Hindlimb muscle (tissue), 1 donor: Measurements from ENCODE around the gene C19orf85. TPM values are rescaled to one million over a fixed set of nuclear protein-coding genes. Genes with fewer than 3 reads are reported as not detected.
"Not testable (repeated sequence)": the region's sequence is repeated elsewhere in the genome, so short reads cannot be mapped to it uniquely, and the experiment has no call there.

Source experiments
- DNase-seq: peaks from one replicate; pipeline ENCODE4 v3.0.0-alpha.2; 2013
- polyA plus RNA-seq: library from polyadenylated mRNA; unstranded; fragments of 120-200 nt; gene quantifications from one replicate; pipeline ENCODE4 v1.2.1, GENCODE V29; 2013; ENCODE audit not compliant: insufficient read length

The C19orf85 gene
- polyA plus RNA-seq, result not detected

DNA sequence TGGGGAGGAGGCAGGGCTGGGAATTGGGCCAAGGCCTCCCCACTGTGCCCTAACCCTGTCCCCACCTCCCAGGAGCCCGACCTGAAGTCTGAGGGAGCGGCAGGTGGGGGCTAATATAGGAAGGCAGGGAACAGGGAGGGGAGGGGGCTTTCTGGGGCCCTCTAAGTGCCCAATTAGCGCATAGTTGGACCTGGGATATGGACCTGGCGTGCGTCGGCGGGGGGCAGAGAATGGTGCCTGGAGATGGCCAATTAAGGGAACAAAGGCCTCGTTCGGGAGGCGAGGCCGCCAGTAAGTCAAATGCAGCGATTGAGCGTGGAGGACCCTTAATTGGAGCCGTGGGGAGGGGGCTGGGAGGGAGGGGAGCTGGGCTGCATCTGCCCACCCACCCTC lies at the start of gene C19orf85:
C19orf85 (minus strand) TSS at position 90 of the 393 bp plus-strand sequence. CDS start 197 bp downstream, outside the sequence.
- no peak for DNase-seq

- DNase-seq, result no peak
Measured at GRCh38 chr19:55508120-55508519, 43.6 kb upstream of the C19orf85 start.

GRCh38 chr19:55504981-55505380 lies 40.4 kb upstream of the C19orf85 start:
- DNase-seq, result no peak

- DNase-seq, result no peak
Measured at GRCh38 chr19:55504252-55504603, 39.7 kb upstream of the C19orf85 start.

GRCh38 chr19:55503502-55504251 lies 39.1 kb upstream of the C19orf85 start:
- peak; percentile 95 for DNase-seq

GRCh38 chr19:55503157-55503501 lies 38.6 kb upstream of the C19orf85 start:
- no peak for DNase-seq

- DNase-seq, result no peak
Measured at GRCh38 chr19:55502197-55502952, 37.8 kb upstream of the C19orf85 start.

DNA sequence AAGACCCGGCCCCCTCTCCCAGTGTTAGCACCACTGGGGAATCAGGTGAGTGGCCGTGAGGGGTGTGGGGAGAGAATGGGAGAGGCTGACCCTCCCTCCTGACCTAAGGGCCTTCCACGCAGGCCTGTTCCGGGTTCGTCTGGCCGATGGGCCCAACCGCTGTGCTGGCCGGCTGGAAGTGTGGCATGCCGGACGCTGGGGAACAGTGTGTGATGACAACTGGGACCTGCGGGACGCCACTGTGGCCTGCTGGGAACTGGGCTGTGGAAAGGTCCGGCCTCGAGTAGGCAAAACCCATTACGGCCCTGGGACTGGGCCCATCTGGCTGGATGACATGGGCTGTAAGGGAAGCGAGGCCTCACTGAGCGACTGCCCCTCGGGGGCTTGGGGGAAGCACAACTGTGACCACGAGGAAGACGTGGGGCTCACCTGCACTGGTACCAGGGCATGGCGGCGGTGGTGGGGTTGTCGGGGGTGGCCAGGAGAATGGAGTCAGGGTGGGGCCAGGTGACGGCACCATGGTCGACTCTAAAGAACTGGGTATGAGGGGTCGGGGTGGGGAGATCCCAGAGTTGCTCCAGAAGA lies 35.9 kb upstream of the C19orf85 start:
- DNase-seq, result no peak

DNA sequence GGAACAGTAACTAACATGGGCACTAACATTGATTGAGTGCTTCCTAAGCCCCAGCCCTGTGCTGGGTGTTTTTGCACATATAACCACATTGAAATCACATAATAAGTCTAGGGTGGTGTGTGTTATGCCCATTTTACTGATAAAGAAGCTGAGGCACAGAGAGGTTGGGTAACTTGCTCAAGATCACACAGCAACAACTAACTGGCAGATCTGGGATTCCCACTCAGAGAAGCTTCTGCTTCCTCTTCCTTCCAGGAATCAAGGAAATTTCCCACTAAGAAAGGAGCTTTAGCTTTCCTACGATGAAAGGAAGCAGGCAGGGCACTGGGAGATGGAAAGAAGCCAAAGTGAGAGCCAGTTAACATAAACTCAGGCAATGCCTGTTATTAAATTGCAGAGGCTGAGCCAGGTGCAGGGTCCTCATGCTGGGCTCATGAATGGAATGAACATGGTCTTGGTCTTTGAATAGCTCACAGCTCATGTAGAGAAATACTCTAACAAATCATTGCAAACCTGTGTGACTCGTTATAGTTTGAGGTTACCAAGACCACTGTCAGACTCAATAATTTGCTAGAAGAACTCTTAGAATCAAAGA lies 33.8 kb upstream of the C19orf85 start:
- no peak for DNase-seq

DNA sequence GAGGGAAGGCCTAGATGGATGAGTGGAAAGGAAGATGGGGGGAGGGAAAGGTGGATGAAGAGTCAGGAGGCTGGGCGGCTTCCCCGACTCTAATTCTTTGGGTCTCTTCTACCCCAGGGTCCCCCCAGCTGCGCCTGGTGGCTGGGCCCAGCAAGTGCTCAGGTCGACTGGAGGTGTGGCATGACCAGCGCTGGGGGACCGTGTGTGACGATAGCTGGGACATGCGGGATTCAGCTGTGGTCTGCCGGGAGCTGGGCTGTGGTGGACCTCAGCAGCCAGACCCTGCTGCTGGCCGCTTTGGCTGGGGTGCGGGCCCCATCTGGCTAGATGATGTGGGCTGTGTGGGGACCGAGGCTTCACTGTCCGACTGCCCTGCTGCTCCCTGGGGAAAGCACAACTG lies 33.2 kb upstream of the C19orf85 start:
- DNase-seq, result no peak

GRCh38 chr19:55496820-55497219 lies 32.3 kb upstream of the C19orf85 start:
- DNase-seq, result not testable (repeated sequence)

DNA sequence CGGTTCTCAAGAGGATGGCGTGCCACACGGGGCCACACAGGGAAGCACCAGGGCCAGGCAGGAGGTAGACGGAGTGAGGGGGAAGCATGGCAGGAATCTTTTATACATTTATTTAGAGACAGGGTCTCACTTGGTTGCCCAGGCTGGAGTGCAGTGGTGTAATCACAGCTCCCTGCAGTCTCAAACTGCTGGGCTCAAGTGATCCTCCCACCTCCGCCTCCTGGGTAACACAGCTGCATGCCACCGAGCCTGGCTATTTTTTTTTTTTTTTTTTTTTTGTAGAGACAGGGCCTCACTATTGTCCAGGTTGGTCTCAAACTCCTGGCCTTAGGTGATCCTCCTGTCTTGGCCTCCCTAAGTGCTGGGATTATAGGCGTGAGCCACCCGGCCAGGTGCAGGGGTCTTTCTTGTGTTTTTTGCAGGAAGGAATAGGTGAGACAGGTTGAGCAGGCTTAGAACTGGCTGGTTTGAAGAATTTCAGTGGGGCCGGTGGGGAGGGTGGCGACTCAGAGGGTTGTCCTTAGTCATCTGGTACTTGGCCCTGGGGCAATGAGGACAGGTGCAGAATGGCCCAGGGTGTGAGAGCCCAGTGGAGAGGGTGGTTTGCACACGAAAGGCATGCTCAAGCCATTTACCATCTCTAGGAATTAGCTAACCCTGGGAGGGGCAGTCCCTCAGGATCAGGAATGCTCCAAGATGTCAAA lies 31.2 kb upstream of the C19orf85 start:
- DNase-seq, result no peak

DNA sequence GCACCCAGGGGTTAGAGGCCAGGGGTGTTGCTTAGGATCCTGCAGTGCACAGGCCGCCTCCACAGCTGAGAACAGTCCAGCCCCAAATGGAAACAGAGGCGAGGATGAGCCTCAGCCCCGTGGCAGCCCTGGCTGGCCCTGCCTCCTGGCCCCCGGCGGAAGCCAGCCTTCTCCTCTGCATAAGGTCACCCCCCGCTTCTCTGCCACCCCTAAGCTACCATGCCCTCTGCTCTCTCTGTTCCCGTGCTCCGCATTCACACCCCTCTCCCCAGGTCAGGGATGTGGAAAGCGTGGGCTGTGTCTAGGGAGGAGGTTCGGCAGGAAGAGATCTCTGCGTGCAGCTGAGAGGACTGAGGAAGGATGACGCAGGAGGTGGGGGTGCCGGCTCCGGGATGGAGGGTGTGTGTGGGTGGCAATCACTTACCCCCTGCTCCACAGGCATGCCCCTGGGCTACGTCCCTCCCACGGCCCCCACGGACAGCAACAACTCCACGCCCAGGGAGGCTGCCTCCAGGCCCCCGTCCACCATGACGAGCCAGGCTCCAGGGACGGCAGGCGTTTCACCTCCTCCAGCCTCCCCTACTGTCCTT lies 29.7 kb upstream of the C19orf85 start:
- no peak for DNase-seq

DNA sequence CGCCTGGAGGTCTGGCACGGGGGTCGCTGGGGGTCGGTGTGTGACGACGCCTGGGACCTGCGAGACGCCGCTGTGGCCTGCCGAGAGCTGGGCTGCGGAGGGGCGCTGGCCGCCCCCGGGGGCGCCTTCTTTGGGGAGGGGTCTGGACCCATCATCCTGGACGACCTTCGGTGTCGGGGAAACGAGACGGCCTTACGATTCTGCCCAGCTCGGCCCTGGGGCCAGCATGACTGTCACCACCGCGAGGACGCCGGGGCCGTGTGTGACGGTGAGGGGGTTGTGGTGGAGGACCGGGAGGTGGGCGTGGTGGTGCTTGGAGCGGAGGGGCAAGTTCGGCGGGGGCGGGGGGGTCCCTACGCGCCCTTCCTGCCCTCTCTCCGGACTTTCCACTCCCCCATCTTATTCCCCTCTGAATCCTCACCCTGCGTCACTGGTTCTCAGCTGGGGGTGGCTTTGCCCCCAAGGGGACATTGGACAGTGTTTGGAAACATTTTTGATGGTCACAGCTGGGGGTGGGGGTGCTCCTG lies 29.2 kb upstream of the C19orf85 start:
- no peak for DNase-seq

DNA sequence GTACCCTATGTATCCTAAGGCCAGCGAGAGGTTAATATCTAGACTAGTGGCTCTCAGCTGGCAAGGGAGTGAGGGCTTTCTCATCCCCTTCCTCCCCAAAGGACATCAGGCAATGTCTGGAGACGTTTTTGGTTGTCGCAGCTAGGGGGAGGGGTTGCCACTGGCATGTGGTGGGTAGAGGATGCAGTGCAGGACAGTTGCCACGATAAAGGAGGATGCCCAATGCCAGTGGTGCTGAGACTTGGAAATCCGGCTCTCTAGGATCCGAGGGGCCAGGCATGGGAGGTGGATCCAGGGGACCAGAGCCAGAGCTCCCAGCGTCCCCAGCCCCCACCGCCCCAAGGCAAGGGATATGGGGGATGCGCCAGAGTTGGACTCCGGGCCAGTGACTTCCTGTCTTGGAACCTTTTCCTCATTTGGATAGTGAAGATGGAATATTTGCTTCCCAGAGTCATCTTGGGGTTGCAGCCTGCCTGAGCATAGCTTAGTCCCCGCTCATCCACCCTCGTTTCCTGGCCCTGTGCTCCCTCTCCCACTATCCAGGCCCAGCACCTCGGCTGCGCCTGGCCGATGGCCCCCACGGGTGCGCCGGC lies 28.6 kb upstream of the C19orf85 start:
- DNase-seq, result peak; percentile 71

- no peak for DNase-seq
Measured at GRCh38 chr19:55492362-55492944, 27.9 kb upstream of the C19orf85 start.

DNA sequence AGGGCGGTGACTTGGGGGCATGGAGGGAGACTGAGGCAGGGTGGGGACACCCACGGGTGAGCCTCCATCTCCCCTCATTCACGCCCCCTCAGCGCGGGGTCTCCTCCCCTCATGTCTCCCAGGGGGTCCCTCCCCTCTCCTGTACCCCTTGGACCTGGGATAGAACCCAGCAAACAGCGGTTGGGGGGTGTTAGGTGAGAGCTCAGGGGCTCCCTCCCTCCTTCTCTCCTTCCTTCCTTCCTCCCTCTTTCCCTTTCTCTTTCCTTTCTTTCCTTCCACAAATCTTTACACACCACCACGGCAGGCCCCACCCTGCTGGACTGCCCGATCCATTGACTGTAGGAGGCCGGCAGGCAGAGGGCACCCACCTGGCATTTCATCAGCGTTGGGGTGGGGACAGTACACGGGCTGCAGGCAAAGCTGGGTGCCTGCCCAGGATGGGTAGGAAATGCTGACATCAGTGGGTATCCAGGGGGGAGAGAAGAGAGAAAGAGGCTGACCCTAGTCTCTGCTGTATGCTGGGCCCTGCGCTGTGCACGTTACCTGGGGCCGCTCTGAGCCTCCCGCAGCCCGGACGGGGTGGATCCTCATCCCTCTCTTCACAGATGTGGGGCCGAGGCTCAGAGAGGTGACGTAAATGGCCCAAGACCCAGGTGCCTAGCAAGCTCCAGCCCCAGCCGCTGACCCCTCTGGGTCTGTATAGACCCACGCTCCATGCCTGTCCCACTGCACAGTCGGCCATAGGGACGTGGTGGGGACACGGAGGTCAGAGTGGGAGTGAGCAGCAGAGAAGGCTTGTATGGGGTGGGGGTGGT lies 27.2 kb upstream of the C19orf85 start:
- DNase-seq, result no peak

DNA sequence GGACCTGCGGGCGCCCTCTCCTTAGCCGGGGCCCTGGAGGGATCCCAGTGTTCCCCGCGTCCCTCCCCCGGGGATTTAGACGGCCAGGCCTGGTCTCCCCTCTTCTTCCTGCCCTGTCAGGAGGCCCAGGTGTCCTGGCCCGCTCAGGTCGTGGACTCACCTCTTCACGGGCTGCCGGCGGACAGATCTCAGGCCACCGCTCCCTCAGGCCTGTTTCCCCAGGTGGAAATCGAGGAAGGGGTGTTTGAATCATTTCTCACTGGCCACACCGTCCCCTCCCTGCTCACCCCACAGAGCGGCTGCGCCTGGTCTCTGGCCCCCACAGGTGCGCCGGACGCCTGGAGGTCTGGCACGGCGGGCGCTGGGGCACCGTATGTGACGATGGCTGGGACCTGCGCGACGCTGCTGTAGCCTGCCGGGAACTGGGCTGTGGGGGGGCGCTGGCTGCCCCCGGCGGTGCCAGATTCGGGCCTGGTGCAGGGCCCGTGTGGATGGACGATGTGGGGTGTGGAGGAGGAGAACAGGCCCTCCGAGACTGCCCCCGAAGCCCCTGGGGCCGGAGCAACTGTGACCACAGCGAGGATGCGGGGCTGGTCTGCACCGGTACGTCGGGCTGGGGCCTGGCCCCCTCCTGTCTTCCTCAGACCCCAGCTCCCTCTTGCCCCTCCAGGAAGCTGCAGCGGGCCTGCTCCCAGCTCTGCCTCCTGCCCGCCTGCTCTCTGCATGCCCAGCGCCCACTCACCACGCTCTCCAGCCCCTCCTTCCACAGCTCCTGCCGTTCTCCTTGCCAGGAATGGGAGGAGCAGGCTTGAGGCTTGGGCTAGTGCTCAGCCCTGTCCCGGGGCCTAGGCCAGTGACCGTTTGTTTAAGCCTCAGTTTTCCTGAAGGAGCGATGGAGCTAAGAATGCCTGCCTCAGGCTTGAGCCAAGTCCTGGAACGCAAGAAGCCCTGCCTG lies 26.2 kb upstream of the C19orf85 start:
- no peak for DNase-seq
